H9 (cell line): ENCODE measurements around the gene PLRG1. TPM values are rescaled to one million over a fixed set of nuclear protein-coding genes. Genes with fewer than 3 reads are reported as not detected.

ENCODE experiments used
- DNase-seq: peaks from one replicate; pipeline ENCODE4 v3.0.0-alpha.2; 2017
- H2AFZ ChIP-seq: one replicate; pipeline ENCODE4 v1.6.1; 2013; ENCODE audit warnings: mild to moderate bottlenecking, low read length, control low read depth, moderate library complexity
- H2AK5ac ChIP-seq: 2 replicates; pipeline ENCODE4 v1.6.1; 2013; ENCODE audit warnings: low read length, control low read depth, mixed read lengths; ENCODE audit not compliant: insufficient read length
- H2BK120ac ChIP-seq: one replicate; pipeline ENCODE4 v1.6.1; 2013; ENCODE audit warnings: low read depth, mild to moderate bottlenecking, low read length, control low read depth, inconsistent platforms; ENCODE audit not compliant: poor library complexity, severe bottlenecking
- H2BK12ac ChIP-seq: 2 replicates; pipeline ENCODE4 v1.6.1; 2013; ENCODE audit warnings: low read length, control low read depth, mixed read lengths, low read depth; ENCODE audit not compliant: insufficient read length
- H2BK15ac ChIP-seq: 2 replicates; pipeline ENCODE4 v1.6.1; 2013; ENCODE audit warnings: low read depth, low read length, control low read depth
- H2BK20ac ChIP-seq: one replicate; pipeline ENCODE4 v1.6.1; 2013; ENCODE audit warnings: low read depth, mild to moderate bottlenecking, low read length, control low read depth, inconsistent platforms; ENCODE audit not compliant: poor library complexity, severe bottlenecking
- H2BK5ac ChIP-seq: 2 replicates; pipeline ENCODE4 v1.6.1; 2013; ENCODE audit warnings: low read length, control low read depth, mixed read lengths; ENCODE audit not compliant: insufficient read length
- H3K14ac ChIP-seq: 2 replicates; pipeline ENCODE4 v1.6.1; 2013; ENCODE audit warnings: low read length, control low read depth; ENCODE audit not compliant: insufficient read depth
- H3K18ac ChIP-seq: 2 replicates; pipeline ENCODE4 v1.6.1; 2013; ENCODE audit warnings: low read depth, mild to moderate bottlenecking, mixed read lengths, low read length, control low read depth; ENCODE audit not compliant: insufficient read length
- H3K23ac ChIP-seq: 2 replicates; pipeline ENCODE4 v1.6.1; 2013; ENCODE audit warnings: low read length, control low read depth, mixed read lengths, low read depth; ENCODE audit not compliant: insufficient read length
- H3K23me2 ChIP-seq: 2 replicates; pipeline ENCODE4 v1.6.1; 2013; ENCODE audit warnings: low read depth, mild to moderate bottlenecking, mixed read lengths, low read length, control low read depth; ENCODE audit not compliant: insufficient read length, poor library complexity, severe bottlenecking
- H3K27ac ChIP-seq: 2 replicates; pipeline ENCODE4 v1.5.1; 2013; ENCODE audit warnings: low read length, control low read depth, mixed read lengths, low read depth; ENCODE audit not compliant: insufficient read length
- H3K27me3 ChIP-seq: 2 replicates; pipeline ENCODE4 v1.6.1; 2013; ENCODE audit warnings: low read length, control low read depth, inconsistent platforms; ENCODE audit not compliant: insufficient read depth
- H3K4ac ChIP-seq: 2 replicates; pipeline ENCODE4 v1.6.1; 2013; ENCODE audit warnings: low read depth, mild to moderate bottlenecking, control low read depth, inconsistent platforms, low read length, moderate library complexity
- H3K4me1 ChIP-seq: 2 replicates; pipeline ENCODE4 v1.6.1; 2013; ENCODE audit warnings: low read length, control low read depth, inconsistent platforms; ENCODE audit not compliant: insufficient read depth
- H3K4me2 ChIP-seq: 2 replicates; pipeline ENCODE4 v1.6.1; 2013; ENCODE audit warnings: low read length, control low read depth, mixed read lengths; ENCODE audit not compliant: insufficient read length, insufficient read depth
- H3K56ac ChIP-seq: 2 replicates; pipeline ENCODE4 v1.6.1; 2013; ENCODE audit warnings: low read depth, mild to moderate bottlenecking, mixed read lengths, low read length, control low read depth; ENCODE audit not compliant: insufficient read length
- H3K79me1 ChIP-seq: 2 replicates; pipeline ENCODE4 v1.6.1; 2013; ENCODE audit warnings: low read depth, mild to moderate bottlenecking, moderate library complexity, low read length, control low read depth, inconsistent platforms; ENCODE audit not compliant: insufficient read depth, poor library complexity, severe bottlenecking
- H3K79me2 ChIP-seq: 2 replicates; pipeline ENCODE4 v1.6.1; 2013; ENCODE audit warnings: low read length, control low read depth, inconsistent platforms; ENCODE audit not compliant: insufficient read depth
- H3K9ac ChIP-seq: 2 replicates; pipeline ENCODE4 v1.6.1; 2013; ENCODE audit warnings: low read length, control low read depth, mixed read lengths; ENCODE audit not compliant: insufficient read length; ENCODE audit errors: extremely low read depth
- H3K9me3 ChIP-seq: one replicate; pipeline ENCODE4 v1.6.1; 2013; ENCODE audit warnings: low read depth, low read length, inconsistent platforms; ENCODE audit not compliant: control insufficient read depth
- H3T11ph ChIP-seq: one replicate; pipeline ENCODE4 v1.6.1; 2013; ENCODE audit warnings: mild to moderate bottlenecking, low read length, control low read depth, inconsistent platforms
- H4K20me1 ChIP-seq: one replicate; pipeline ENCODE4 v1.6.1; 2013; ENCODE audit not compliant: control insufficient read depth, insufficient read length, insufficient read depth
- H4K5ac ChIP-seq: 2 replicates; pipeline ENCODE4 v1.6.1; 2013; ENCODE audit warnings: low read depth, mild to moderate bottlenecking, mixed read lengths, low read length, control low read depth; ENCODE audit not compliant: insufficient read length
- H4K8ac ChIP-seq: replicated peaks from 2 replicates; pipeline ENCODE4 v1.6.1; 2013; ENCODE audit warnings: low read length, control low read depth, mixed read lengths, low read depth; ENCODE audit not compliant: insufficient read length
- H4K91ac ChIP-seq: 2 replicates; pipeline ENCODE4 v1.6.1; 2013; ENCODE audit warnings: low read depth, mild to moderate bottlenecking, moderate library complexity, mixed read lengths, low read length, control low read depth; ENCODE audit not compliant: insufficient read length
- H3K27ac Mint-ChIP-seq, 3 experiments: 2 replicates in 2 of 3; 3 replicates in 1 of 3; pipeline ENCODE4 v1.8.0; 2020 to 2021; ENCODE audit warnings: mixed read lengths in 3 of 3, mild to moderate bottlenecking in 1 of 3, moderate library complexity in 1 of 3
- H3K27me3 Mint-ChIP-seq: 2 replicates; pipeline ENCODE4 v1.8.0; 2021; ENCODE audit warnings: low read depth, mild to moderate bottlenecking, moderate library complexity, mixed read lengths
- H3K36me3 Mint-ChIP-seq, 3 experiments: 2 replicates in 2 of 3; 3 replicates in 1 of 3; pipeline ENCODE4 v1.8.0; 2020 to 2021; ENCODE audit warnings: low read depth in 3 of 3, mixed read lengths in 3 of 3; ENCODE audit not compliant: insufficient read depth in 1 of 3
- H3K4me1 Mint-ChIP-seq, 2 experiments: 2 replicates each; pipeline ENCODE4 v1.8.0; 2020; ENCODE audit warnings: mixed read lengths in 2 of 2
- H3K4me3 Mint-ChIP-seq, 2 experiments: 2 replicates in 1 of 2; 3 replicates in 1 of 2; pipeline ENCODE4 v1.8.0; 2020 to 2021; ENCODE audit warnings: mild to moderate bottlenecking in 2 of 2, mixed read lengths in 2 of 2, moderate library complexity in 1 of 2
- H3K9me3 Mint-ChIP-seq, 2 experiments: 2 replicates in 1 of 2; 3 replicates in 1 of 2; pipeline ENCODE4 v1.8.0; 2020; ENCODE audit warnings: mild to moderate bottlenecking in 2 of 2, mixed read lengths in 2 of 2, moderate library complexity in 1 of 2
- WGBS: extraction: QIAGEN DNeasy Blood & Tissue Kit; methylation state at CpG from one replicate; pipeline ENCODE4 v1.1.7; 2013; ENCODE audit warnings: missing lambda C conversion rate, low lambda C conversion rate, mixed read lengths; ENCODE audit not compliant: insufficient read length; ENCODE audit errors: extremely low coverage; 5-methylcytosine and 5-hydroxymethylcytosine counted together
- long read RNA-seq: library from polyadenylated mRNA; unstranded; transcript quantifications from one replicate; pipeline ENCODE4 v2.0.0, GENCODE V29; 2020
- total RNA-seq: library from RNA; stranded (reverse); gene quantifications from 2 replicates; pipeline ENCODE4 v1.2.1, GENCODE V29; 2021
- TF ChIP-seq, protein P1 (sequence below): fragments of 200-600 bp; sonication (generic); conservative IDR thresholded peaks from 3 replicates; pipeline ENCODE4 v1.8.0; 2021; ENCODE audit warnings: antibody characterized with exemption, mild to moderate bottlenecking

PLRG1 gene
- 107 and 113 TPM in 2 replicates for total RNA-seq
- long read RNA-seq, transcript PLRG1-202 (15 exons, 3,351 nt): major isoform, 477 of 588 reads
- long read RNA-seq, transcript PLRG1-201 (15 exons, 1,673 nt): minor isoform, 13 of 588 reads
- long read RNA-seq, partial matches to known transcripts: 26 of 588 reads
- long read RNA-seq, other reads (novel, unspliced or antisense): 72 of 588 reads

GRCh38 chr4:154549894-154550790, at the start of gene PLRG1:
PLRG1 (minus strand) TSS chr4:154550400; CDS start chr4:154550308, 92 bp downstream.
- Histone ChIP-seq H2BK120ac (no peak within 1 kb of the TSS), H4K20me1 (no peaks in the 10 kb centered on the region), H3K4me1 (peaks cover 3% of the 10 kb centered on the region; the same call in 1 of the 2 replicates), H4K91ac (no peak within 1 kb of the TSS), H3K27ac (no peak within 1 kb of the TSS), H3K23me2 (peaks cover 5% of the 10 kb centered on the region), H2AK5ac (no peak within 1 kb of the TSS), H3K9me3 (no peaks in the 10 kb centered on the region), H2BK20ac (no peak within 1 kb of the TSS), H4K5ac (no peak within 1 kb of the TSS), H3K4ac (no peak within 1 kb of the TSS), H3K56ac (no peak within 1 kb of the TSS), H3K14ac (peak within 1 kb of the TSS; percentile 38; the same call in 1 of the 2 replicates), H3T11ph (no peak within 1 kb of the TSS), H3K27me3 (no peaks in the 10 kb centered on the region), H3K4me2 (peak within 1 kb of the TSS; percentile 90), H3K9ac (peak within 1 kb of the TSS; percentile 45), H2BK15ac (no peak within 1 kb of the TSS), H2BK5ac (no peak within 1 kb of the TSS), H2AFZ (peak within 1 kb of the TSS; percentile 26), H3K79me1 (no peaks in the 10 kb centered on the region), H3K79me2 (peaks cover 13% of the 10 kb centered on the region; the same call in 1 of the 2 replicates), H3K23ac (no peak within 1 kb of the TSS), H4K8ac (no peak within 1 kb of the TSS), H3K18ac (no peak within 1 kb of the TSS), H2BK12ac (no peak within 1 kb of the TSS)
- WGBS: no CpG with 5 or more reads among the region's 51 CpGs
- peak within 1 kb of the TSS; percentile 95 to 96 for H3K4me3 Mint-ChIP-seq
- H3K36me3 Mint-ChIP-seq: peaks cover 5 to 23% (median 19%) of the 10 kb centered on the region in 3 experiments; a peak in 6 of 7 replicates
- H3K27ac Mint-ChIP-seq: peak within 1 kb of the TSS; percentile 94 to 97 (median 97)
- H3K4me1 Mint-ChIP-seq: peaks cover 10 to 11% of the 10 kb centered on the region in 2 experiments
- TF ChIP-seq, protein P1, sequence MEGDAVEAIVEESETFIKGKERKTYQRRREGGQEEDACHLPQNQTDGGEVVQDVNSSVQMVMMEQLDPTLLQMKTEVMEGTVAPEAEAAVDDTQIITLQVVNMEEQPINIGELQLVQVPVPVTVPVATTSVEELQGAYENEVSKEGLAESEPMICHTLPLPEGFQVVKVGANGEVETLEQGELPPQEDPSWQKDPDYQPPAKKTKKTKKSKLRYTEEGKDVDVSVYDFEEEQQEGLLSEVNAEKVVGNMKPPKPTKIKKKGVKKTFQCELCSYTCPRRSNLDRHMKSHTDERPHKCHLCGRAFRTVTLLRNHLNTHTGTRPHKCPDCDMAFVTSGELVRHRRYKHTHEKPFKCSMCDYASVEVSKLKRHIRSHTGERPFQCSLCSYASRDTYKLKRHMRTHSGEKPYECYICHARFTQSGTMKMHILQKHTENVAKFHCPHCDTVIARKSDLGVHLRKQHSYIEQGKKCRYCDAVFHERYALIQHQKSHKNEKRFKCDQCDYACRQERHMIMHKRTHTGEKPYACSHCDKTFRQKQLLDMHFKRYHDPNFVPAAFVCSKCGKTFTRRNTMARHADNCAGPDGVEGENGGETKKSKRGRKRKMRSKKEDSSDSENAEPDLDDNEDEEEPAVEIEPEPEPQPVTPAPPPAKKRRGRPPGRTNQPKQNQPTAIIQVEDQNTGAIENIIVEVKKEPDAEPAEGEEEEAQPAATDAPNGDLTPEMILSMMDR: no peak
- no peaks in the 10 kb centered on the region for H3K27me3 Mint-ChIP-seq
- peak; percentile 95 for DNase-seq
- H3K9me3 Mint-ChIP-seq: no peaks in the 10 kb centered on the region; a peak in 1 of 5 replicates
